HG03064 (cell line): ENCODE measurements around the gene KIAA1191.
A peak's percentile ranks its signal among the peaks of the same experiment; 100 is the strongest.

Experiments
- ATAC-seq: cut with Tn5 transposase; IDR thresholded peaks from one replicate; pipeline ENCODE4 v1.9.1; 2021; ENCODE audit warnings: low read depth; ENCODE audit not compliant: unreplicated experiment

The KIAA1191 gene

DNA sequence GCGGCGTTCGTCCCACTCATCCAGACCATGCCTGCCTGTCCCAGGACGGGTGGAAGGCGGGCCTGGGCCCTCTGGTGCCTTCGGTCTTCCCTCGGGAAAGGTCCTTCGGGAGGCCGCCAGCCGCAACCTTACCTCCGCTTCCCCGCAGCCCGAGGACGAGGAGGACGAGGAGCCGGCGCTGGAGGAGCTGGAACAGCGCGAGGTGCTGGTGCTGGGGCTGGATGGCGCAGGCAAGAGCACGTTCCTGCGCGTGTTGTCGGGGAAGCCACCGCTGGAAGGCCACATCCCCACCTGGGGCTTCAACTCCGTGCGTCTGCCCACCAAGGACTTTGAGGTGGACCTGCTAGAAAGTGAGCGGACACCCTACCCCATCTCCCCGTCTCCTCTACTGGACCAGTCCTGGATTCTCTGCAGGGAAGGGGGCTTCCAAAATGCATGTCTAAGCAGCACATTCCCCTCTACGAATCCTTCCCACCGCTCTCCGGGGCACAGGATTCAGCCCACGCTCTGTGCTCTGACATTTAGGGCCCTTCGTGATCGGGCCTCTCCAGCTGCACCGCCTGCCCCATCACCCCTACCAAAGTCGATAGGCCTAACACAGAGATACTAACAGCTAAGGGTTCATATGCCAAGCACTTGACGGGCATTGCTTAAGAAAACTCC lies 4.8 kb upstream of the KIAA1191 start:
- no peak for ATAC-seq

GRCh38 chr5:176365351-176366231 lies 4.0 kb upstream of the KIAA1191 start, which contains the start of gene ARL10:
Gene ARL10 (plus strand): TSS chr5:176365487. CDS start chr5:176365564, 77 bp downstream.
- ATAC-seq, result peak; percentile 33

- no peak for ATAC-seq
Measured at GRCh38 chr5:176364765-176365350, 3.3 kb upstream of the KIAA1191 start.

- ATAC-seq, result peak; percentile 20
Measured at GRCh38 chr5:176362233-176362490, 598 bp upstream of the KIAA1191 start.

- no peak for ATAC-seq
Measured at GRCh38 chr5:176360894-176361436, 599 bp downstream of the KIAA1191 start.

GRCh38 chr5:176359658-176360057 lies 1.9 kb downstream of the KIAA1191 start:
- ATAC-seq, result no peak

DNA sequence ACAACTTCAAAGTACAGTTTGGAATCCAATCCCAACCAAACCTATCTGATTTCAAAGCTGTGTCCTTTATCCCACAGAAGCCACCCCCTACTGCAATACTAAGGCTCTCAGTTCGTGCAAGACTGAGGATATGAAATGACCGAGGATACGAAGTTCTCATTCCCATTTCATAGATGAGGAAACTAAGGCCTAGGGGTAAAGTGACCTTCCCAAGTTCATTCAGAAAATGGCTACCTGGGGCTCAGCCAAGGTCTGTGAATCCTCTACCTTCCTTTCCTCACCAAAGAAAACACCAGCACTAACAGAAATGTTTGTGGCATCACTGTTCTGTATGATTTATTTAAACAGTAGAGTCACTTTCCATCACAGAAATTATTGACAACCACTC lies 5.4 kb downstream of the KIAA1191 start:
- ATAC-seq, result no peak

DNA sequence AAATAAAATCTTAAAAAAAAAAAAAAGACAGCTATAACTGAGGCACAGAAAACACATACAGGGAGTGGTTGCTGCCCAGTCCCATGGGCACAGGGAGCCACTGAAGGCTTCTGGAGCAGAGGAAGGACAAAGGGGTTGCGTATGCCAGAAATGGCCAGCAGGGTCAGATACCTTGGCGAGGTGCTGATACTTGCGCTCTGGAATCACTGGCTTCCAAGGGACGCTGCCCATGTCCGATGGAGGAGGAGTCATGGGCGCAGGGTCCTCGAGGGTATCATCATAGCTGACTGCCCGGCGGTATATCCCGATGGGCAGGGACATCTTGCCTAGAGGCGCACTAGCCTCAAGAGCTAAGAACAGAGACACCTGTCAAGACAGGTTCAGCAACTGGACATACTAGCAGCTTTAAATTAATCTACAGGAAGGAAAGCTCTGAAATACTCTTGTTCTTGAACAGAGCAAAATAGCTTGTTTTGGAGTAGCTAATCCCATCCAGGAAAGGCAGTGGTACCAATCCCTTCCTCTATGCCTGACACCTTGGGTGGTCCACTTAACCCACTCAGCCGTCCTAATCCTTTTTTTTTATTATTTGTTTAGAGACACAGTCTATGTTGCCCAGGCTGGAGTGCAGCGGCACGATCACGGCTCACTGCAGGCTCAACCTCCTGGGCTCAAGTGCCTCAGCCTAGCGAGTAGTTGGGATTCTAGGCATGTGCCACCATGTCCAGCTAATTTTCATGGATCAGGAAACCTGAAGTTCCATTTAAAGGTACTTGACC lies 6.0 kb downstream of the KIAA1191 start:
- no peak for ATAC-seq

DNA sequence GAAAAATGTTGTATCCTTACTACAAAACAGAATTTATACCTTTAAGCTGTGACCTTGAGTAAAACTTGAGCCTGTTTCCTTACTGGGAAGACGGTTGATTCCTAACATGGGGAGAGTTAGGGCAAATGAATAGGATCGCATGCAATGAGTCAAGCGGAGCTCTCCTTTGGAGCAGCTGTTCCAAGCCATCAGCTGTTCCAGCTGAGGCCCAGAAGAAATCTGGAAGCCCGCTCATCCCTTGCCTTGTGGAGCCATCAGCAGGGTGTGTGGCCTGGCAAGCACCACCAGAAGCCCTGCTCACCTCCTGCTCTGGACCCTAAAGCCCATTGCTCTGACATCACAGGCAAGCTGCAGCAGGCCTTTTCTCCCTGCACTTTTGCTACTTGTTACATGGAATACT lies 8.0 kb downstream of the KIAA1191 start:
- no peak for ATAC-seq

GRCh38 chr5:176352116-176352878 lies 9.3 kb downstream of the KIAA1191 start:
- no peak for ATAC-seq

DNA sequence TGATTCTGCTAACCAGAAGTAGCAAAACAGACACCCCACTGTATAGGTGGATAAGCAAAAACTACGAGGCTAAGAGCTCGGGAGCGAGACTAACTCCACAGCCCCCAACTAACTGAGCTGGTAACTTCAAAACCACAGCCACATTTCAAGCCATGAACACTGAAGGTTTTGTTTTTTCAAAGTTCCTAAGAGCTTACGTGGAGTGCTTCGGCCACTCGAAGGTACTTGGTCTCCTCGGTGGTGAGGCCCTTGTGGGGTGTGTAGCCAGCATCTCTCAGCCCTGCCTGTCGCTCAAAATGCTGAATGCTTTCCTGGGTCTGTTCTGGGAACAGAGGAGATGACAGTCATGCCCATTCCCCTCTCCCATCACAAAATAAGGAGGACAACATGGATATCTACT lies 11.1 kb downstream of the KIAA1191 start:
- ATAC-seq, result no peak

GRCh38 chr5:176342766-176343458 lies 18.7 kb downstream of the KIAA1191 start:
- ATAC-seq, result no peak

- no peak for ATAC-seq
Measured at GRCh38 chr5:176342158-176342483, 19.4 kb downstream of the KIAA1191 start.

GRCh38 chr5:176341325-176342157 lies 20.0 kb downstream of the KIAA1191 start:
- ATAC-seq, result no peak

GRCh38 chr5:176339304-176339703 lies 22.3 kb downstream of the KIAA1191 start:
- ATAC-seq, result no peak

- no peak for ATAC-seq
Measured at GRCh38 chr5:176337913-176338312, 23.7 kb downstream of the KIAA1191 start.

- no peak for ATAC-seq
Measured at GRCh38 chr5:176334031-176334770, 27.4 kb downstream of the KIAA1191 start.

DNA sequence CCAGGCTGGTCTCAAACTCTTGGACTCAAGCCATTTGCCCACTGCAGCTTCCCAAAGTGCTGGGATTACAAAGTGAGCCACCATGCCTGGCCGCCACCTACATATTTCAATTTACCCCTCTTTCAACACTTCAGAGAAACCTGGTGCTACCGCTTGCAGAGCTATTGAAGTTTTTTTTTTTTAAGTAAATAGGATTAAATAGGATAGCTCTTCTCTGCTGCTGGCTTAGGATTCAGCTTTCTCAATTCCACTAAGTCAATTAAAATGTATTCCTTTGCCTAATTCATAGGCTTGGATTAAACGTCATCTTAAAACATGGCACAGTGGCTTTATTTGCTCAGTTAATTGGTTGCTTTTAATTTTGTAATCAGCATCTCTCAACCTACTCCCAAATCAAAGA lies 41.0 kb downstream of the KIAA1191 start:
- ATAC-seq, result no peak
